Mesenchymal stem cell (in vitro differentiated cells and primary cell): ENCODE data around the gene NCLN.

Source experiments
- DNase-seq: peaks from one replicate; pipeline ENCODE4 v3.0.0-alpha.2; 2013
- H2AFZ ChIP-seq: one replicate; pipeline ENCODE4 v1.6.1; 2013; ENCODE audit warnings: low read depth, mild to moderate bottlenecking, control low read depth, inconsistent platforms, low read length, moderate library complexity
- H2AK5ac ChIP-seq: 2 replicates; pipeline ENCODE4 v1.6.1; 2013; ENCODE audit warnings: low read length, moderate library complexity, mild to moderate bottlenecking, inconsistent platforms; ENCODE audit not compliant: severe bottlenecking
- H2BK120ac ChIP-seq: one replicate; pipeline ENCODE4 v1.6.1; 2013; ENCODE audit warnings: low read depth, mild to moderate bottlenecking, inconsistent platforms, low read length, moderate library complexity
- H2BK12ac ChIP-seq, 2 experiments: one replicate each; pipeline ENCODE4 v1.6.1; 2013; ENCODE audit warnings: inconsistent platforms in 2 of 2, low read length in 2 of 2, mild to moderate bottlenecking in 2 of 2, moderate library complexity in 2 of 2, control low read depth in 1 of 2
- H2BK15ac ChIP-seq: one replicate; pipeline ENCODE4 v1.6.1; 2013; ENCODE audit warnings: mild to moderate bottlenecking, low read depth, inconsistent platforms; ENCODE audit not compliant: poor library complexity, severe bottlenecking
- H2BK5ac ChIP-seq: 2 replicates; pipeline ENCODE4 v1.6.1; 2013; ENCODE audit warnings: low read depth, mild to moderate bottlenecking, low read length, control low read depth, inconsistent platforms; ENCODE audit not compliant: poor library complexity, severe bottlenecking
- H3K14ac ChIP-seq, 2 experiments: one replicate each; pipeline ENCODE4 v1.6.1; 2013; ENCODE audit warnings: inconsistent platforms in 2 of 2, low read length in 2 of 2, control low read depth in 1 of 2, mild to moderate bottlenecking in 1 of 2, moderate library complexity in 1 of 2
- H3K18ac ChIP-seq, 2 experiments: one replicate each; pipeline ENCODE4 v1.6.1; 2013; ENCODE audit warnings: inconsistent platforms in 2 of 2, low read length in 2 of 2, control low read depth in 1 of 2, low read depth in 1 of 2, mild to moderate bottlenecking in 1 of 2
- H3K23ac ChIP-seq, 2 experiments: one replicate each; pipeline ENCODE4 v1.6.1; 2013; ENCODE audit warnings: inconsistent platforms in 2 of 2, low read length in 2 of 2, mild to moderate bottlenecking in 2 of 2, moderate library complexity in 2 of 2, control low read depth in 1 of 2
- H3K27ac ChIP-seq: 2 replicates; pipeline ENCODE4 v1.5.1; 2013; ENCODE audit warnings: mild to moderate bottlenecking, moderate library complexity, low read length, control low read depth, inconsistent platforms; ENCODE audit not compliant: poor library complexity, severe bottlenecking
- H3K27me3 ChIP-seq, 2 experiments: 2 replicates each; pipeline versions ENCODE4 v1.6.1 to v1.7.0; 2013; ENCODE audit warnings: low read length in 2 of 2, mild to moderate bottlenecking in 2 of 2, moderate library complexity in 2 of 2, control low read depth in 1 of 2, inconsistent platforms in 1 of 2; ENCODE audit not compliant: control insufficient read depth in 1 of 2, insufficient read depth in 1 of 2
- H3K36me3 ChIP-seq, 2 experiments: 2 replicates each; pipeline versions ENCODE4 v1.6.1 to v1.7.0; 2013; ENCODE audit warnings: low read length in 2 of 2, control low read depth in 1 of 2, inconsistent platforms in 1 of 2, low read depth in 1 of 2, mild to moderate bottlenecking in 1 of 2; ENCODE audit not compliant: insufficient read depth in 2 of 2, control insufficient read depth in 1 of 2
- H3K4ac ChIP-seq, 2 experiments: one replicate each; pipeline ENCODE4 v1.6.1; 2013; ENCODE audit warnings: inconsistent platforms in 2 of 2, low read length in 2 of 2, mild to moderate bottlenecking in 2 of 2, moderate library complexity in 2 of 2, control low read depth in 1 of 2, low read depth in 1 of 2
- H3K4me1 ChIP-seq: 2 replicates; pipeline ENCODE4 v1.6.1; 2013; ENCODE audit warnings: low read depth, low read length, control low read depth; ENCODE audit not compliant: control insufficient read depth, insufficient read depth
- H3K4me2 ChIP-seq: 2 replicates; pipeline ENCODE4 v1.6.1; 2013; ENCODE audit warnings: low read length, mild to moderate bottlenecking, inconsistent platforms; ENCODE audit not compliant: poor library complexity, severe bottlenecking
- H3K4me3 ChIP-seq, 2 experiments: 2 replicates each; pipeline versions ENCODE4 v1.5.1 to v1.7.0; 2013; ENCODE audit warnings: low read length in 2 of 2, mild to moderate bottlenecking in 2 of 2, control low read depth in 1 of 2, low read depth in 1 of 2; ENCODE audit not compliant: insufficient read depth in 1 of 2
- H3K79me1 ChIP-seq: replicated peaks from 2 replicates; pipeline ENCODE4 v1.6.1; 2013; ENCODE audit warnings: mild to moderate bottlenecking, control low read depth, low read length, inconsistent platforms; ENCODE audit not compliant: poor library complexity, severe bottlenecking
- H3K9ac ChIP-seq: 2 replicates; pipeline ENCODE4 v1.7.0; 2013; ENCODE audit warnings: mild to moderate bottlenecking, low read length, moderate library complexity
- H3K9me3 ChIP-seq: 2 replicates; pipeline ENCODE4 v1.7.0; 2013; ENCODE audit warnings: mild to moderate bottlenecking, low read length; ENCODE audit not compliant: control insufficient read depth
- H4K8ac ChIP-seq: one replicate; pipeline ENCODE4 v1.6.1; 2013; ENCODE audit warnings: inconsistent platforms, mild to moderate bottlenecking, low read length, moderate library complexity
- H4K91ac ChIP-seq: one replicate; pipeline ENCODE4 v1.6.1; 2013; ENCODE audit warnings: mild to moderate bottlenecking, low read length, inconsistent platforms
- WGBS: methylation state at CpG from one replicate; pipeline ENCODE4 v1.1.7; 2013; ENCODE audit warnings: mixed read lengths; 5-methylcytosine and 5-hydroxymethylcytosine counted together

Gene NCLN

DNA sequence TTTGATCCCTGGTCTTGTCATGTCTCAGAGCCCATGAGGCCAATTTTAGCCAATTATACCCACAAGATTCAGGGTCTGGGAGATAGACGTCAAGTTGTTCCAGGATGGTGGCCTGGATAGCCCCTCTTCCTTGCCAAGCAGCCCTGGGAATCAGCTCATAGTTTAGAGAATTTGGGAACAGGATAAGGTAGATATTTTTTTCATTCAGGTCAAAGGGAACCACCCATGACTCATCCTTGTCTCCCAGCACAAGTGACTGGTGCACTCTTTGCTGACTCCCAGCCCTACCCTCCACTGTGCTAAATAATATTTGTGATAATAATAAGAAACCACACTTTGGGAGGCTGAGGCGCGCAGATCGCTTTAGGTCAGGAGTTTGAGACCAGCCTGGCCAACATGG is 24.3 kb upstream of the NCLN start:
- Histone ChIP-seq H3K9ac (no peak overlapping the region), H3K4me2 (no peak overlapping the region), H3K79me1 (no peaks in the 10 kb centered on the region), H4K91ac (no peak overlapping the region), H2BK120ac (no peak overlapping the region), H4K8ac (no peak overlapping the region), H2BK12ac (no peak overlapping the region), H3K14ac (no peak overlapping the region), H2BK5ac (no peak overlapping the region), H3K9me3 (no peaks in the 10 kb centered on the region), H3K36me3 (no peaks in the 10 kb centered on the region), H3K4me1 (peaks cover 4% of the 10 kb centered on the region), H2AFZ (no peak overlapping the region), H3K27ac (no peak overlapping the region), H3K27me3 (no peaks in the 10 kb centered on the region), H3K23ac (no peak overlapping the region), H3K4me3 (no peak overlapping the region), H3K4ac (no peak overlapping the region), H3K18ac (no peak overlapping the region), H2BK15ac (no peak overlapping the region), H2AK5ac (no peak overlapping the region)
- WGBS: 96% methylated on average over 4 of the region's 4 CpGs
- DNase-seq: peak; percentile 26

- H3K14ac ChIP-seq: no peak overlapping the region
- peak; percentile 32 for DNase-seq
- H2BK120ac ChIP-seq: no peak overlapping the region
- no peaks in the 10 kb centered on the region for H3K9me3 ChIP-seq
- no peak overlapping the region for H3K9ac ChIP-seq
- H4K8ac ChIP-seq: peak overlapping the region; percentile 42
- peak overlapping the region; percentile 4 for H4K91ac ChIP-seq
- no peak overlapping the region for H3K4me3 ChIP-seq
- H3K27me3 ChIP-seq: no peaks in the 10 kb centered on the region
- no peak overlapping the region for H3K4ac ChIP-seq
- no peak overlapping the region for H2AFZ ChIP-seq
- H2BK5ac ChIP-seq: no peak overlapping the region
- no peak overlapping the region for H2BK12ac ChIP-seq
- H3K18ac ChIP-seq: no peak overlapping the region
- H3K4me1 ChIP-seq: peaks cover 4% of the 10 kb centered on the region
- no peaks in the 10 kb centered on the region for H3K79me1 ChIP-seq
- no peak overlapping the region for H3K27ac ChIP-seq
- H2AK5ac ChIP-seq: no peak overlapping the region
- H3K23ac ChIP-seq: no peak overlapping the region
- no peak overlapping the region for H3K4me2 ChIP-seq
- H3K36me3 ChIP-seq: no peaks in the 10 kb centered on the region
- no peak overlapping the region for H2BK15ac ChIP-seq
- WGBS: 83% methylated on average over 32 of the region's 38 CpGs
These were observed 23.1 kb upstream of the NCLN start for GRCh38 chr19:3162418-3163229.

DNA sequence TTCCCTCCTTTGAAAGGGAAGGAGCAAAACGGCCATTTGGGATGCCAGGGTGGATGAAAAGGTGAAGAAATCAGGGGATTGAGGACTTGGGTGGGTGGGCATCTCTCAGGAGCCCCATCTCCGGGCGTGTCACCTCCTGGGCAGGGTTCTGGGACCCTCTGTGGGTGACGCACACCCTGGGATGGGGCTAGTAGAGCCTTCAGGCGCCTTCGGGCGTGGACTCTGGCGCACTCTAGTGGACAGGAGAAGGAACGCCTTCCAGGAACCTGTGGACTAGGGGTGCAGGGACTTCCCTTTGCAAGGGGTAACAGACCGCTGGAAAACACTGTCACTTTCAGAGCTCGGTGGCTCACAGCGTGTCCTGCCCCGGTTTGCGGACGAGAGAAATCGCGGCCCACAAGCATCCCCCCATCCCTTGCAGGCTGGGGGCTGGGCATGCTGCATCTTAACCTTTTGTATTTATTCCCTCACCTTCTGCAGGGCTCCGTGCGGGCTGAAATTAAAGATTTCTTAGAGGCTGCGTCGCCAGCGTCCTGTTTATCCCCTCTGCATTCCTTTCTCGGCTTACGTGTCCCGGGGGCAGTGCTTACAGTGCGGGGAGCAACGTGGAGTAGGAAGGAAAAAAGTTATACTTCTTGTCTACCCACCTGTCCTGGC is 22.4 kb upstream of the NCLN start:
- H3K27ac ChIP-seq: no peak overlapping the region
- H3K79me1 ChIP-seq: no peaks in the 10 kb centered on the region
- 6% methylated on average over 26 of the region's 27 CpGs for WGBS
- no peak overlapping the region for H2BK120ac ChIP-seq
- peak overlapping the region; percentile 42 for H4K8ac ChIP-seq
- DNase-seq: peak; percentile 66
- no peaks in the 10 kb centered on the region for H3K9me3 ChIP-seq
- H3K4me3 ChIP-seq: no peak overlapping the region
- H3K23ac ChIP-seq: no peak overlapping the region
- no peak overlapping the region for H2BK12ac ChIP-seq
- H3K9ac ChIP-seq: no peak overlapping the region
- no peak overlapping the region for H4K91ac ChIP-seq
- H2AK5ac ChIP-seq: no peak overlapping the region
- no peak overlapping the region for H3K14ac ChIP-seq
- H3K4me2 ChIP-seq: no peak overlapping the region
- H2AFZ ChIP-seq: peak overlapping the region; percentile 18
- H3K4ac ChIP-seq: no peak overlapping the region
- H3K36me3 ChIP-seq: no peaks in the 10 kb centered on the region
- no peaks in the 10 kb centered on the region for H3K27me3 ChIP-seq
- peaks cover 4% of the 10 kb centered on the region for H3K4me1 ChIP-seq
- no peak overlapping the region for H3K18ac ChIP-seq
- H2BK15ac ChIP-seq: no peak overlapping the region
- H2BK5ac ChIP-seq: no peak overlapping the region

DNA sequence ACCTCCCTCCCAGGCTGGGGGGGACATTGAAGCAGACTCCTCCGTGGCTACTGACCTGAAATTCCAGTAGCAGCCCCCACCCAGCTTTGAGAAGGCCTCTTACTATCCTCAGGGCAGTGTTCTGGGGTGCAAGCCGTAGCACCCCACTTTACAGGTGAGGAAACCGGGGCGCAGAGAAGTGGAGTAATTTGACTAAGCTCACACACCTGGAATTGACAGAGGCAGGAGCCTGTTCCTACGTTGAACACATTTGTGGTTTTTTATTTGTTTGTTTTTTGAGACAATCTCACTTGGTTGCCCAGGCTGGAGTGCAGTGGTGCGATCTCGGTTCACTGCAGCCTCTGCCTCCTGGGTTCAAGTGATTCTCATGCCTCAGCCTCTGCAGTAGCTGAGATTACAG is 21.8 kb upstream of the NCLN start:
- no peak overlapping the region for H3K9ac ChIP-seq
- H3K4me1 ChIP-seq: peaks cover 4% of the 10 kb centered on the region
- no peak overlapping the region for H3K4me2 ChIP-seq
- no peak overlapping the region for H3K27ac ChIP-seq
- 61% methylated on average over 7 of the region's 7 CpGs for WGBS
- H2BK120ac ChIP-seq: no peak overlapping the region
- DNase-seq: no peak
- H2AFZ ChIP-seq: no peak overlapping the region
- no peak overlapping the region for H3K18ac ChIP-seq
- H4K91ac ChIP-seq: no peak overlapping the region
- H2BK12ac ChIP-seq: no peak overlapping the region
- H3K9me3 ChIP-seq: no peaks in the 10 kb centered on the region
- no peak overlapping the region for H3K4ac ChIP-seq
- H3K4me3 ChIP-seq: no peak overlapping the region
- H3K14ac ChIP-seq: no peak overlapping the region
- no peak overlapping the region for H4K8ac ChIP-seq
- no peak overlapping the region for H3K23ac ChIP-seq
- H3K27me3 ChIP-seq: no peaks in the 10 kb centered on the region
- H3K79me1 ChIP-seq: no peaks in the 10 kb centered on the region
- no peak overlapping the region for H2BK5ac ChIP-seq
- H3K36me3 ChIP-seq: no peaks in the 10 kb centered on the region
- H2AK5ac ChIP-seq: no peak overlapping the region
- no peak overlapping the region for H2BK15ac ChIP-seq
